ENCODE results near the gene TOR1AIP1. TPM values are rescaled to one million over a fixed set of nuclear protein-coding genes. Genes with fewer than 3 reads are reported as not detected.

The TOR1AIP1 gene
- polyA plus RNA-seq, 2 of the 4 experiments (the other 2 are of a cell fraction) = 31.3 to 38.4 TPM

- TF ChIP-seq MYC (IDR thresholded peaks at IDR 0.05; ENCODE audit: borderline replicate concordance, low read length) (no peak), FOXS1 (CRISPR knock-in tag; IDR thresholded peaks at IDR 0.05) (no peak), ESRRA (IDR thresholded peaks at IDR 0.05; ENCODE audit: borderline replicate concordance, low read length) (no peak), USF2 (IDR thresholded peaks at IDR 0.05) (no peak), TP53 (CRISPR knock-in tag; IDR thresholded peaks at IDR 0.05) (no peak), KDM1A (IDR thresholded peaks at IDR 0.05; ENCODE audit: low read depth) (no peak), SMC3 (IDR thresholded peaks at IDR 0.05) (0 out of 3 replicates have a peak, but pooled peaks have one; percentile 5), HOXB5 (CRISPR knock-in tag; IDR thresholded peaks at IDR 0.05) (no peak), TFCP2L1 (CRISPR knock-in tag; IDR thresholded peaks at IDR 0.05) (no peak)
Observed at GRCh38 chr1:179954493-179955286, 72.6 kb downstream of the TOR1AIP1 start, which contains the start of gene CEP350 (continued).

GRCh38 chr1:179955287-179955680 lies 73.2 kb downstream of the TOR1AIP1 start:
- POLR2A ChIA-PET = interaction anchor here (1.0 to 3.7 kb wide), 2 partner anchors 73 to 199 kb away, joined by 3 to 28 read pairs; partner anchors contain the start of genes QSOX1 and TOR1AIP1
- H3K4me1 ChIP-seq = peaks cover 17% of the 10 kb centered on the region
- no peaks in the 10 kb centered on the region for H3K9me3 ChIP-seq
- peak overlapping the region; percentile 68 for H3K4me3 ChIP-seq
- H3K27ac ChIP-seq = peak overlapping the region; percentile 79 to 97
- DNase-seq (ENCODE audit: low read depth in 1 of 2, low spot score in 1 of 2) = peak; percentile 3 to 37
- WGBS (ENCODE audit: missing lambda C conversion rate) = 1% methylated on average over 10 of the region's 10 CpGs
- peak overlapping the region; percentile 86 for H3K4me2 ChIP-seq
- no peak for TF ChIP-seq USF2 (IDR thresholded peaks at IDR 0.05)
- FAIRE-seq = no peak
- CTCF ChIA-PET = interaction anchor here (1.1 to 1.3 kb wide), 3 partner anchors 13 to 224 kb away, joined by 3 read pairs; no protein-coding TSS in a partner anchor
- ATAC-seq = peak; percentile 49 to 59; a peak in 5 of 6 replicates

GRCh38 chr1:179955731-179956130 lies 73.6 kb downstream of the TOR1AIP1 start:
- no peak for FAIRE-seq
- no peak for ATAC-seq
- Histone ChIP-seq H3K4me3 (peak overlapping the region; percentile 68), H3K9me3 (no peaks in the 10 kb centered on the region), H3K27ac (peak overlapping the region; percentile 79 to 97; a peak in 4 of 6 replicates), H3K4me2 (peak overlapping the region; percentile 86), H3K4me1 (peaks cover 17% of the 10 kb centered on the region)
- WGBS (ENCODE audit: missing lambda C conversion rate) = under 1% methylated on average over 3 of the region's 3 CpGs
- ChIA-PET CTCF (interaction anchor here (1.1 to 1.3 kb wide), 3 partner anchors 13 to 224 kb away, joined by 3 read pairs; no protein-coding TSS in a partner anchor), POLR2A (interaction anchor here (3.7 kb wide), 1 partner anchor 73 kb away, joined by 28 read pairs; the partner anchor contains the start of gene TOR1AIP1)
- no peak for TF ChIP-seq MYC (IDR thresholded peaks at IDR 0.05; ENCODE audit: borderline replicate concordance, low read length)
- TF ChIP-seq EP300 (IDR thresholded peaks at IDR 0.05) = no peak
- TF ChIP-seq SREBF2 (IDR thresholded peaks at IDR 0.05) = no peak
- no peak for TF ChIP-seq HMGXB4 (CRISPR knock-in tag; IDR thresholded peaks at IDR 0.05; ENCODE audit: borderline replicate concordance)
- TF ChIP-seq CBX8 (IDR thresholded peaks at IDR 0.05) = no peak
- TF ChIP-seq ELK1 (IDR thresholded peaks at IDR 0.05; ENCODE audit: low read depth, low read length) = no peak
- TF ChIP-seq ZFP36 (IDR thresholded peaks at IDR 0.05; ENCODE audit: borderline replicate concordance, partially characterized antibody) = no peak
- no peak for TF ChIP-seq FOSB (CRISPR knock-in tag; IDR thresholded peaks at IDR 0.05)
- TF ChIP-seq RNF2 (IDR thresholded peaks at IDR 0.05; ENCODE audit: borderline replicate concordance, low read depth) = no peak
- TF ChIP-seq NFE2L2 (conservative IDR thresholded peaks at IDR 0.05; ENCODE audit: low read length) = no peak
- no peak for TF ChIP-seq FOSL2 (IDR thresholded peaks at IDR 0.05)
- TF ChIP-seq FOSL2 (CRISPR knock-in tag; IDR thresholded peaks at IDR 0.05) = no peak
- no peak for TF ChIP-seq HOXB13 (CRISPR knock-in tag; IDR thresholded peaks at IDR 0.05; ENCODE audit: low read depth)
- DNase-seq (ENCODE audit: low read depth in 1 of 2, low spot score in 1 of 2) = no peak
